Ovary (tissue), 9 donors: Measurements from ENCODE around the gene BMX. TPM values are rescaled to one million over a fixed set of nuclear protein-coding genes. Genes with fewer than 3 reads are reported as not detected.

Source experiments
- DNase-seq, 5 donors: peaks; one replicate each; pipeline ENCODE4 v3.0.0-alpha.2; 2019 to 2020
- H3K27ac ChIP-seq, 2 donors: fragments of 200-600 bp; one replicate each; pipeline versions ENCODE4 v1.5.1 to v1.8.0; 2019 to 2022
- H3K27me3 ChIP-seq: fragments of 200-600 bp; one replicate; pipeline ENCODE4 v1.8.0; 2022
- H3K36me3 ChIP-seq: fragments of 200-600 bp; sonication (generic); one replicate; pipeline ENCODE4 v1.5.1; 2019
- H3K4me1 ChIP-seq: one replicate; pipeline ENCODE4 v1.8.1; 2013; ENCODE audit warnings: mild to moderate bottlenecking, moderate library complexity; ENCODE audit not compliant: insufficient read depth
- H3K4me3 ChIP-seq: fragments of 200-600 bp; sonication (generic); one replicate; pipeline ENCODE4 v1.5.1; 2017
- H3K9me3 ChIP-seq, 2 donors: fragments of 200-600 bp in 1 of 2; sonication (generic) in 1 of 2; one replicate each; pipeline versions ENCODE4 v1.5.1 to v1.8.1; 2013 to 2019; ENCODE audit warnings: mild to moderate bottlenecking in 1 of 2, moderate library complexity in 1 of 2
- EP300 ChIP-seq: sonication (generic); formaldehyde crosslinking; IDR thresholded peaks from one replicate; pipeline ENCODE4 v1.6.1; 2017; ENCODE audit warnings: antibody characterized with exemption
- POLR2A ChIP-seq: fragments of 450-650 bp; IDR thresholded peaks from one replicate; pipeline ENCODE4 v1.6.1; 2017; ENCODE audit warnings: antibody characterized with exemption, mild to moderate bottlenecking, moderate library complexity
- WGBS, 3 donors: extraction: QIAGEN DNeasy Blood & Tissue Kit in 1 of 3; methylation state at CpG; one replicate each; pipeline versions ENCODE4 v1.1.5 to v1.1.7; 2013 to 2017; 5-methylcytosine and 5-hydroxymethylcytosine counted together
- intact Hi-C, 4 donors: fragments of 100-400 bp; cut with DNase I; formaldehyde crosslinking; loops; one replicate each; pipeline versions ENCODE4 v1.11.0 to v1.15.1; 2022 to 2023
- polyA plus RNA-seq, 2 donors: library from polyadenylated mRNA; stranded (reverse); fragments of 200-250 nt in 1 of 2; fragments of 350-450 nt in 1 of 2; fragmentation: Illumina TruSeq in 1 of 2; extraction: RNeasy Lipid Tissue Mini Kit (QIAGEN cat#74804) in 1 of 2; gene quantifications; one replicate each; pipeline ENCODE4 v1.2.3, GENCODE V29; 2013 to 2014
- total RNA-seq, 7 donors: library from RNA; depleted of rRNA in 2 of 7; stranded (reverse); fragments of >200 nt in 2 of 7; fragmentation: NEBNext Ultra II Directional in 3 of 7; extraction: Animal tissue kit (Norgen Biotek cat#: 25700) in 3 of 7; gene quantifications; one replicate each; pipeline versions ENCODE4 v1.1.0 to v1.2.4, GENCODE V29; 2016 to 2023
- TF ChIP-seq, protein P1 (sequence below), 3 donors: fragments of 450-650 bp in 2 of 3; fragments of 200-600 bp in 1 of 3; IDR thresholded peaks; one replicate each; pipeline versions ENCODE4 v1.5.1 to v1.8.0; 2016 to 2022; ENCODE audit warnings: antibody characterized with exemption in 3 of 3, mild to moderate bottlenecking in 1 of 3
- donor health status: DM: no; HTN: no; CAD: no; lungs with moderate emphysema.
- donor health status: DM: no; HTN: no; CAD: no.
- donor health status: Bipolar disorder and iron deficiency.
- donor health status: DM: yes; HTN: yes; CAD: no.
- donor health status: DM: no; HTN: no; CAD: no.
- donor health status: DM: yes; HTN: yes; CAD: no.

Gene BMX
- total and polyA plus RNA-seq, 9 donors = 0.50 to 3.9 (median 1.3) TPM

DNA sequence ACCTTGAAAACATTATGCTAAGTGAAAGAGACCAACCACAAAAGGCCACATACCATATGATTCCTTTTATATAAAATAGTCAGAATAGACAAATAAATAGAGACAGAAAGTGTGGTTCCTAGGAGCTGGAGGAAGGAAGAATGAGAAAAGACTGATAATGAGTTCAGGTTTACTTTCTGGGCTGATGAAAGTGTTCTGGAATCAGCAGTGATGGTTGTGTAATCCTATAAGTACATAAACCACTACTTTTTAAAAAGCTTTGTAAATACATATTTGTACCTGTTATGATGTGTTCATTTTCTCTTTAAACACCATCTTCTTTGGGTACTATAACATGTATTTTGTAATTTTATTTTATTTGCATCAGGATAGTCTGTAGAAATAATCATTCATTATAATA lies 28.1 kb upstream of the BMX start:
- DNase-seq = no peak
- Histone ChIP-seq H3K9me3 (no peaks in the 10 kb centered on the region), H3K4me1 (no peaks in the 10 kb centered on the region), H3K27me3 (no peaks in the 10 kb centered on the region), H3K27ac (no peak overlapping the region), H3K4me3 (no peak overlapping the region), H3K36me3 (no peaks in the 10 kb centered on the region)
- intact Hi-C loops = no loop called here
- TF ChIP-seq EP300 = no peak

GRCh38 chrX:15474028-15474427 lies 26.6 kb upstream of the BMX start:
- H3K27ac ChIP-seq = no peak overlapping the region
- H3K36me3 ChIP-seq = no peaks in the 10 kb centered on the region
- intact Hi-C loops = no loop called here
- no peak overlapping the region for H3K4me3 ChIP-seq
- 76 to 84% (median 78%) methylated on average over 4 of the region's 4 CpGs for WGBS, 3 donors
- H3K9me3 ChIP-seq = no peaks in the 10 kb centered on the region
- no peaks in the 10 kb centered on the region for H3K4me1 ChIP-seq
- TF ChIP-seq EP300 = no peak
- TF ChIP-seq POLR2A = no peak
- TF ChIP-seq, protein P1, sequence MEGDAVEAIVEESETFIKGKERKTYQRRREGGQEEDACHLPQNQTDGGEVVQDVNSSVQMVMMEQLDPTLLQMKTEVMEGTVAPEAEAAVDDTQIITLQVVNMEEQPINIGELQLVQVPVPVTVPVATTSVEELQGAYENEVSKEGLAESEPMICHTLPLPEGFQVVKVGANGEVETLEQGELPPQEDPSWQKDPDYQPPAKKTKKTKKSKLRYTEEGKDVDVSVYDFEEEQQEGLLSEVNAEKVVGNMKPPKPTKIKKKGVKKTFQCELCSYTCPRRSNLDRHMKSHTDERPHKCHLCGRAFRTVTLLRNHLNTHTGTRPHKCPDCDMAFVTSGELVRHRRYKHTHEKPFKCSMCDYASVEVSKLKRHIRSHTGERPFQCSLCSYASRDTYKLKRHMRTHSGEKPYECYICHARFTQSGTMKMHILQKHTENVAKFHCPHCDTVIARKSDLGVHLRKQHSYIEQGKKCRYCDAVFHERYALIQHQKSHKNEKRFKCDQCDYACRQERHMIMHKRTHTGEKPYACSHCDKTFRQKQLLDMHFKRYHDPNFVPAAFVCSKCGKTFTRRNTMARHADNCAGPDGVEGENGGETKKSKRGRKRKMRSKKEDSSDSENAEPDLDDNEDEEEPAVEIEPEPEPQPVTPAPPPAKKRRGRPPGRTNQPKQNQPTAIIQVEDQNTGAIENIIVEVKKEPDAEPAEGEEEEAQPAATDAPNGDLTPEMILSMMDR (IDR thresholded peaks at IDR 0.05) = no peak
- no peaks in the 10 kb centered on the region for H3K27me3 ChIP-seq
- no peak for DNase-seq

GRCh38 chrX:15475021-15475420 lies 25.6 kb upstream of the BMX start:
- TF ChIP-seq EP300 (no peak), POLR2A (no peak)
- TF ChIP-seq, protein P1 (IDR thresholded peaks at IDR 0.05) = no peak
- no peak overlapping the region for H3K27ac ChIP-seq
- no peaks in the 10 kb centered on the region for H3K4me1 ChIP-seq
- no peaks in the 10 kb centered on the region for H3K9me3 ChIP-seq
- 62 to 71% (median 63%) methylated on average over 5 of the region's 5 CpGs for WGBS, 3 donors
- H3K36me3 ChIP-seq = no peaks in the 10 kb centered on the region
- H3K27me3 ChIP-seq = no peaks in the 10 kb centered on the region
- DNase-seq = no peak
- intact Hi-C loops = no loop called here
- H3K4me3 ChIP-seq = no peak overlapping the region

DNA sequence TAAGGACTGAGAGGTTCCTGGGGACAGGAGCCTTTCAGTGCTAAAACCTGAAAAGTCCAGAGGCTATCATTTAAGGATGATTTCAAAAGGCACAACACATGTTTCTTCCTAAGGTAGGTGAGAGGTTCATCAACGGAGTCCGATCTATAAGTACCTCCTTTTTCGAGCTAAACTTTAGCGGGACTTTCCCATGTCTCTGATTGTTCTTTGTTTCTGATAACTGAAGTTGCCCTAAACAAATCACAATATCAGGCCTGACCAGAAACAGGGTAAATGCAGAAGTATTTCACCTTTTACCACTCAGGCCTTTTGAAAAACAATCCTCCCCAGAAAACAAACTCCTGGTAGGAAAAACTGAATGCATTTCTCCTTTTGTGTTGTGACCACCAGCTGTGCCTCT lies 25.1 kb upstream of the BMX start:
- no peak for DNase-seq
- no peak for TF ChIP-seq EP300
- TF ChIP-seq, protein P1 (IDR thresholded peaks at IDR 0.05) = no peak
- TF ChIP-seq POLR2A = no peak
- intact Hi-C loops = no loop called here
- Histone ChIP-seq H3K36me3 (no peaks in the 10 kb centered on the region), H3K4me1 (no peaks in the 10 kb centered on the region), H3K9me3 (no peaks in the 10 kb centered on the region), H3K27me3 (no peaks in the 10 kb centered on the region), H3K27ac (no peak overlapping the region), H3K4me3 (no peak overlapping the region)
- 66 to 87% (median 77%) methylated on average over 4 of the region's 4 CpGs for WGBS, 3 donors

DNA sequence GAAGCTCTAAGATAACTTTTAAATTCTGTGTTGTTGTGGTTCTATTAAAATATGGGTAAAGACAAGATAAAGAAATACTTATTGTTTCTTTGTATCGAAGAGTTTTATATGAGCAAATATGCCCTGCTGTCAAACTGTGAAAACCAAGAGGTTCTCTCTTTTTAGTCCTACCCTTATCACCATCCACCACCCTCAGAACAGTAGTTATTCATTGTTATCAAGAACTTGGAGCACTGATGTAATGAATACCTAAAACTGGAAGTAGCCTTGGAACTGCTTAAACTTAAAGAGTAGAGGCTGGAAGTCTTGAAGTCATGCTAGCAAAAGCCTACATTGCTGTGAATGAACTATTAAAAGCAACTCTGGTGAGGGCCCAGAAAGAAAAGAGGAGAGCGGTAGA lies 16.7 kb upstream of the BMX start:
- Histone ChIP-seq H3K27ac (no peak overlapping the region), H3K36me3 (no peaks in the 10 kb centered on the region), H3K4me1 (no peaks in the 10 kb centered on the region), H3K27me3 (no peaks in the 10 kb centered on the region), H3K9me3 (no peaks in the 10 kb centered on the region), H3K4me3 (no peak overlapping the region)
- no peak for DNase-seq
- WGBS, 3 donors = 79 to 87% (median 85%) methylated on average over 2 of the region's 2 CpGs
- TF ChIP-seq, protein P1 (IDR thresholded peaks at IDR 0.05) = no peak
- no peak for TF ChIP-seq EP300
- TF ChIP-seq POLR2A = no peak
- intact Hi-C loops = no loop called here
